Activated naive CD4-positive, alpha-beta T cell treated with anti-CD3 and anti-CD28 coated beads for 36 hours (primary cell): ENCODE measurements around the gene DDA1. TPM values are rescaled to one million over a fixed set of nuclear protein-coding genes. Genes with fewer than 3 reads are reported as not detected.
"Not testable (repeated sequence)": the region's sequence is repeated elsewhere in the genome, so short reads cannot be mapped to it uniquely, and the experiment has no call there.

ENCODE experiments used
- CTCF ChIA-PET: fragments of 350-600 bp; sonication (Branson Sonifier 250); formaldehyde crosslinking; loops from one replicate; lab custom pipeline; 2021; ENCODE audit warnings: antibody characterized with exemption; lab: Charles Lee
- DNase-seq: peaks from one replicate; pipeline ENCODE4 v3.0.0-alpha.2; 2020
- H3K27ac Mint-ChIP-seq: one replicate; pipeline ENCODE4 v1.8.0; 2021; ENCODE audit warnings: mild to moderate bottlenecking, mixed read lengths
- H3K27me3 Mint-ChIP-seq: one replicate; pipeline ENCODE4 v1.8.0; 2021; ENCODE audit warnings: low read depth, mixed read lengths
- H3K36me3 Mint-ChIP-seq: one replicate; pipeline ENCODE4 v1.8.0; 2021; ENCODE audit warnings: low read depth, mixed read lengths
- H3K4me1 Mint-ChIP-seq: one replicate; pipeline ENCODE4 v1.8.0; 2021; ENCODE audit warnings: low read depth, mixed read lengths
- H3K4me3 Mint-ChIP-seq: one replicate; pipeline ENCODE4 v1.8.0; 2021; ENCODE audit warnings: mild to moderate bottlenecking, moderate library complexity, mixed read lengths
- H3K9me3 Mint-ChIP-seq: one replicate; pipeline ENCODE4 v1.8.0; 2021; ENCODE audit warnings: mixed read lengths
- intact Hi-C: fragments of 100-400 bp; cut with micrococcal nuclease; formaldehyde crosslinking; loops from one replicate; pipeline ENCODE4 v1.15.1; 2023
- total RNA-seq, 2 experiments: library from RNA; stranded (reverse); gene quantifications; one replicate each; pipeline ENCODE4 v1.2.3, GENCODE V29; 2021

Gene DDA1
- total RNA-seq, 2 experiments from 2014 or later = 26.2 to 28.6 TPM

DNA sequence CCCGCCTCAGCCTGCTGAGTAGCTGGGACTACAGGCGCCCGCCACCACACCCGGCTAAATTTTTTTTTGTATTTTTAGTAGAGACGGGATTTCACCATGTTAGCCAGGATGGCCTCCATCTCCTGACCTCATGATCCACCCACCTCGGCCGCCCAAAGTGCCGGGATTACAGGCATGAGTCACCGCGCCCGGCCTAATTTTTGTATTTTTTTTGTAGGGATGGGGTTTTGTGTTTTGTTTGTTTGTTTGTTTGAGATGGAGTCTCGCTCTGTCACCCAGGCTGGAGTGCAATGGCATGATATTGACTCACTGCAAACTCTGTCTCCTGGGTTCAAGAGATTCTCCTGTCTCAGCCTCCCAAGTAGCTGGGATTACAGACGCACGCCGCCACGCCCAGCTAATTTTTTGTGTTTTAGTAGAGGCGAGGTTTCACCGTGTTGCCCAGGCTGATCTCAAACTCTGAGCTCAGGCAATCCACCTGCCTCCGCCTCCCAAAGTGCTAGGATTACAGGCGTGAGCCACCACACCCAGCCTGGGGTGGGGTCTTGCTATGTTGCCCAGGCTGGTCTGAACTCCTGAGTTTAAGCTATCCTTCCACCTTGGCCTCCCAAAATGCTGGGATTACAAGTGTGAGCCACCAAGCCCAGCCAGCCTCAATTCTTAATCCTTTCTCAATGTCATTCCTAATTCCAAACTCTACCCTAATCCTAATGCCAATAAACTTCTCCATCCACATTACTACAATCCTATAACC lies 54.7 kb downstream of the DDA1 start:
- H3K4me3 Mint-ChIP-seq, H3K27ac Mint-ChIP-seq, H3K9me3 Mint-ChIP-seq, H3K4me1 Mint-ChIP-seq, intact Hi-C loops, H3K36me3 Mint-ChIP-seq, DNase-seq, H3K27me3 Mint-ChIP-seq: not testable (repeated sequence)
- CTCF ChIA-PET = interaction anchor here (1.0 kb wide), 1 partner anchor 22 kb away, joined by 4 read pairs; no protein-coding TSS in a partner anchor

DNA sequence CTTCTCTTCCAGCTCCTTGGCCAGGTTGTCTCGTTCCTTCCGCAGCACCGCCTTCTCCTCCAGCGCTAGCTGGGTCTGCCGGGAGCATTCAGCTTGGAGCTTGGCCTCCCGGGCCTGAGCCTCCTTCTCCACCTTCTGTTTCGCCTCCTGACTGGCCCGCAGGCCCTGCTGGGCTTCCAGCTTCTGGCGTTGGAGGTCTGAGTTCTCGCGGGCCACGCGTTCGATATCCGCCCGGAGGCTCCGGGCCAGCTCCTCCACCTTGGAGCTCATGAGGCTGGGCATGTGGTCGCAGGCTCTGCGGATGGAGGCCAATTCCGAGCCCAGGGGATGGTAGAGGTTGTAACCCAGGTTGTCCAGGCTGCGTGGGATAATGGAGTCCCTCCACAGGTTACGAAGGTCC lies 56.0 kb downstream of the DDA1 start:
- Mint-ChIP-seq H3K27me3 (peaks cover 4% of the 10 kb centered on the region), H3K27ac (no peak overlapping the region), H3K4me3 (no peak overlapping the region), H3K9me3 (no peaks in the 10 kb centered on the region), H3K4me1 (peaks cover 4% of the 10 kb centered on the region), H3K36me3 (no peaks in the 10 kb centered on the region)
- intact Hi-C loops = no loop called here
- CTCF ChIA-PET = interaction anchor here (0.6 to 1.4 kb wide), 4 partner anchors 18 to 96 kb away, joined by 3 to 4 read pairs (median 3); no protein-coding TSS in a partner anchor
- DNase-seq = no peak

GRCh38 chr19:17370026-17370587 lies 60.7 kb downstream of the DDA1 start:
- Mint-ChIP-seq H3K9me3 (no peaks in the 10 kb centered on the region), H3K36me3 (no peaks in the 10 kb centered on the region), H3K27ac (no peak overlapping the region), H3K4me1 (peaks cover 6% of the 10 kb centered on the region), H3K4me3 (no peak overlapping the region), H3K27me3 (peaks cover 7% of the 10 kb centered on the region)
- DNase-seq = no peak
- CTCF ChIA-PET = no interaction called here
- intact Hi-C loops = no loop called here

Other genes starting within 250 kb of the DDA1 start
- 10 to 100 TPM; 47.3 to 48.8 TPM for gene HAUS8, start 234.1 kb upstream of the DDA1 start, total RNA-seq
- 10 to 100 TPM; 73.1 to 78.6 TPM for gene MYO9B, start 233.8 kb upstream of the DDA1 start, total RNA-seq
- 10 to 100 TPM; 24.7 to 25.3 TPM for gene USE1, start 94.2 kb upstream of the DDA1 start, total RNA-seq
- gene OCEL1, start 83.3 kb upstream of the DDA1 start, total RNA-seq = 1 to 10 TPM; 8.7 to 9.3 TPM
- 1 to 10 TPM; 5.3 to 6.0 TPM for gene NR2F6, start 63.6 kb upstream of the DDA1 start, total RNA-seq
- under 1 TPM in 1 of 2 experiments, not detected in 1; 0.20 TPM for gene USHBP1, start 44.8 kb upstream of the DDA1 start, total RNA-seq
- gene BABAM1, start 42.1 kb upstream of the DDA1 start, total RNA-seq = 100 to 1,000 TPM; 108 to 109 TPM
- 1 to 10 TPM; 8.6 to 8.8 TPM for gene ANKLE1, start 27.7 kb upstream of the DDA1 start, total RNA-seq
- gene ABHD8, start 6.1 kb upstream of the DDA1 start, total RNA-seq = 1 to 10 TPM; 4.1 to 4.4 TPM
- gene MRPL34, start 3.7 kb upstream of the DDA1 start, total RNA-seq = 10 to 100 TPM; 84.2 to 92.2 TPM
- gene ANO8, start 25.3 kb downstream of the DDA1 start, total RNA-seq = 1 to 10 TPM; 3.4 to 3.8 TPM
- 10 to 100 TPM; 36.8 to 45.7 TPM for gene GTPBP3, start 28.0 kb downstream of the DDA1 start, total RNA-seq
- gene PLVAP, start 67.8 kb downstream of the DDA1 start, total RNA-seq = not detected
- under 1 TPM; 0.83 to 0.89 TPM for gene CCDC194, start 84.6 kb downstream of the DDA1 start, total RNA-seq
- 100 to 1,000 TPM; 117 to 121 TPM for gene BST2, start 96.1 kb downstream of the DDA1 start, total RNA-seq
- 10 to 100 TPM; 29.3 to 32.1 TPM for gene MVB12A, start 110.5 kb downstream of the DDA1 start, total RNA-seq
- gene TMEM221, start 139.1 kb downstream of the DDA1 start, total RNA-seq = not detected
- gene NXNL1, start 151.4 kb downstream of the DDA1 start, total RNA-seq = not detected
- gene SLC27A1, start 161.0 kb downstream of the DDA1 start, total RNA-seq = 1 to 10 TPM; 1.2 to 1.7 TPM
- 10 to 100 TPM; 54.5 to 58.0 TPM for gene PGLS, start 202.1 kb downstream of the DDA1 start, total RNA-seq
- 10 to 100 TPM; 36.8 to 37.3 TPM for gene COLGALT1, start 246.1 kb downstream of the DDA1 start, total RNA-seq